ENCODE measurements around the gene C10orf71. TPM values are rescaled to one million over a fixed set of nuclear protein-coding genes. Genes with fewer than 3 reads are reported as not detected.

Gene C10orf71
- total and polyA plus RNA-seq, 2 of the 8 experiments (the other 6 are each of a cell fraction or from before 2014, with no cell fraction given), result not detected

DNA sequence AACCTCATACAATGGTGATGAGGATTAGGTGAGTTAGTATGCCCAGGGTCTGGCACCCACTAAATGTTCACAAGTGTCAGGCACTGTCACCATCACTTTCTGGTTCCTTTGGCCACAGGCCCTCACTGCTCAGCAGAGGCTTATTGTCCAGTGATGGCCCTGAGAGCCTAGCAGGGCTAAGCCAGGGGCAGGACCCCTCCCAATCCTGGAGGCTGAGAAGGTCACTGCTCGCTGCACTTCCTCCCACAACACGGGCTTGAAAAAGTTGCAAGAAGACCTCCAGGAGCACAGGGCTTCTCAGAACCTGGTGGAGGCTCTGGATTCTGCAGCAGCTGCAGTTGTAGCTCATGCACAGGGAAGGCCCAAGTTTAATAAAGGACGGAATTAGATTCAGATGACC is 48.9 kb downstream of the C10orf71 start:
- Histone ChIP-seq H3K23ac (ENCODE audit: insufficient read length) (no peak overlapping the region), H3K14ac (ENCODE audit: insufficient read length) (no peak overlapping the region), H3K56ac (replicated peaks; ENCODE audit: insufficient read length, low read depth, low read length) (no peak overlapping the region), H2AFZ (ENCODE audit: low read length) (no peak overlapping the region), H3K79me2 (ENCODE audit: control insufficient read depth in 1 of 2, insufficient read depth in 2 of 2, low read length in 2 of 2) (no peaks in the 10 kb centered on the region), H3K18ac (ENCODE audit: extremely low read depth, low read length) (no peak overlapping the region), H3K9ac (replicated peaks in 1 of 4; ENCODE audit: extremely low read depth in 1 of 4, low read depth in 3 of 4, low read length in 3 of 4) (no peak overlapping the region), H3K23me2 (ENCODE audit: low read depth, low read length) (no peaks in the 10 kb centered on the region), H4K91ac (replicated peaks; ENCODE audit: insufficient read length, low read length) (no peak overlapping the region), H3K36me3 (ENCODE audit: control insufficient read depth in 2 of 4, insufficient read depth in 4 of 4, low read length in 3 of 4) (no peaks in the 10 kb centered on the region), H2BK15ac (ENCODE audit: low read length) (no peak overlapping the region), H3K4ac (replicated peaks; ENCODE audit: insufficient read length, low read depth, low read length) (no peak overlapping the region), H3K9me3 (ENCODE audit: insufficient read depth in 2 of 2, low read depth in 1 of 2, low read length in 1 of 2) (no peaks in the 10 kb centered on the region), H4K20me1 (replicated peaks in 1 of 2; ENCODE audit: control insufficient read depth in 1 of 2, insufficient read depth in 2 of 2, low read length in 2 of 2) (no peaks in the 10 kb centered on the region), H3K27me3 (replicated peaks in 1 of 4; ENCODE audit: control insufficient read depth in 3 of 4, extremely low read depth in 1 of 4, insufficient read depth in 3 of 4, low read length in 3 of 4) (no peaks in the 10 kb centered on the region), H4K5ac (ENCODE audit: insufficient read length, low read depth, low read length) (no peak overlapping the region), H2BK12ac (ENCODE audit: low read depth, low read length) (no peak overlapping the region), H3K4me1 (replicated peaks in 1 of 4; ENCODE audit: control insufficient read depth in 3 of 4, insufficient read depth in 4 of 4, low read length in 3 of 4) (no peaks in the 10 kb centered on the region), H4K8ac (ENCODE audit: extremely low read depth, insufficient read depth, low read length) (no peak overlapping the region), H3K27ac (ENCODE audit: low read depth, low read length) (no peak overlapping the region), H2BK20ac (ENCODE audit: low read length) (no peak overlapping the region), H2AK5ac (ENCODE audit: low read depth, low read length) (no peak overlapping the region), H2BK5ac (ENCODE audit: low read depth, low read length) (no peak overlapping the region), H3K4me2 (ENCODE audit: insufficient read depth in 1 of 2, low read depth in 2 of 2, low read length in 2 of 2) (no peak overlapping the region), H3K79me1 (ENCODE audit: low read depth, low read length) (no peaks in the 10 kb centered on the region), H2BK120ac (replicated peaks; ENCODE audit: low read depth, low read length) (no peak overlapping the region), H3K4me3 (ENCODE audit: extremely low read depth in 1 of 4, insufficient read depth in 2 of 4, low read depth in 3 of 4, low read length in 4 of 4) (no peak overlapping the region)
- DNase-seq (ENCODE audit: low read depth in 1 of 2, low spot score in 2 of 2), result no peak
- TF ChIP-seq HDAC2 (IDR thresholded peaks at IDR 0.05; ENCODE audit: borderline replicate concordance in 1 of 2, low read depth in 2 of 2, low read length in 2 of 2) (no peak), CREB1 (IDR thresholded peaks at IDR 0.05) (no peak), RAD21 (IDR thresholded peaks at IDR 0.05 in 1 of 2, conservative IDR thresholded peaks at IDR 0.05 in 1 of 2; ENCODE audit: low read depth in 2 of 2, low read length in 2 of 2) (no peak)
- no peak for FAIRE-seq
- 92% methylated on average over 3 of the region's 3 CpGs; no CpG with 5 or more reads in 1 of the 2 experiments for WGBS, 2 experiments (ENCODE audit: extremely low coverage in 1 of 2, insufficient coverage in 1 of 2, insufficient read length in 1 of 2, insufficient replicate concordance in 2 of 2, low coverage in 1 of 2, low lambda C conversion rate in 2 of 2, missing lambda C conversion rate in 1 of 2)
- ChIA-PET CTCF (ENCODE audit: partially characterized antibody) (interaction anchor here (0.9 kb wide), 1 partner anchor 165 kb away, joined by 3 read pairs; no protein-coding TSS in a partner anchor), POLR2A (ENCODE audit: partially characterized antibody) (no interaction called here)
